Endodermal cell (in vitro differentiated cells): ENCODE results near the gene ASPN. TPM values are rescaled to one million over a fixed set of nuclear protein-coding genes. Genes with fewer than 3 reads are reported as not detected.

Experiments used
- DNase-seq: peaks from one replicate; pipeline ENCODE4 v3.0.0-alpha.2; 2017
- H3K27ac ChIP-seq: 2 replicates; pipeline ENCODE4 v1.5.1; 2013; ENCODE audit warnings: mild to moderate bottlenecking, low read depth, low read length, moderate library complexity
- H3K27me3 ChIP-seq: 2 replicates; pipeline ENCODE4 v1.6.1; 2013; ENCODE audit warnings: mild to moderate bottlenecking, low read length, moderate library complexity; ENCODE audit not compliant: insufficient read depth, control insufficient read depth, poor library complexity, severe bottlenecking
- H3K36me3 ChIP-seq: 2 replicates; pipeline ENCODE4 v1.7.0; 2013; ENCODE audit warnings: mild to moderate bottlenecking, low read length, moderate library complexity; ENCODE audit not compliant: control insufficient read depth, insufficient read depth
- H3K4me1 ChIP-seq: one replicate; pipeline ENCODE4 v1.7.0; 2013; ENCODE audit warnings: low read length; ENCODE audit not compliant: control insufficient read depth, insufficient read depth
- H3K4me3 ChIP-seq: 2 replicates; pipeline ENCODE4 v1.5.1; 2013; ENCODE audit warnings: mild to moderate bottlenecking, low read length, moderate library complexity
- H3K9ac ChIP-seq: 2 replicates; pipeline ENCODE4 v1.6.1; 2013; ENCODE audit warnings: mild to moderate bottlenecking, low read length, moderate library complexity; ENCODE audit not compliant: poor library complexity, severe bottlenecking; ENCODE audit errors: extremely low read depth
- H3K9me3 ChIP-seq: 2 replicates; pipeline ENCODE4 v1.6.1; 2013; ENCODE audit warnings: mild to moderate bottlenecking, low read length, moderate library complexity; ENCODE audit not compliant: control insufficient read depth
- H3K27ac Mint-ChIP-seq: 2 replicates; pipeline ENCODE4 v1.8.0; 2020; ENCODE audit warnings: mixed read lengths
- H3K27me3 Mint-ChIP-seq: 2 replicates; pipeline ENCODE4 v1.8.0; 2021; ENCODE audit warnings: mild to moderate bottlenecking, mixed read lengths; ENCODE audit not compliant: insufficient read depth
- H3K36me3 Mint-ChIP-seq: 2 replicates; pipeline ENCODE4 v1.8.0; 2020; ENCODE audit warnings: low read depth, mixed read lengths
- H3K4me1 Mint-ChIP-seq: 2 replicates; pipeline ENCODE4 v1.8.0; 2020; ENCODE audit warnings: mixed read lengths
- H3K4me3 Mint-ChIP-seq: 2 replicates; pipeline ENCODE4 v1.8.0; 2020; ENCODE audit warnings: mild to moderate bottlenecking, moderate library complexity, mixed read lengths
- H3K9me3 Mint-ChIP-seq: 2 replicates; pipeline ENCODE4 v1.8.0; 2020; ENCODE audit warnings: mild to moderate bottlenecking, mixed read lengths
- CTCF ChIP-seq: fragments of 200-600 bp; sonication (generic); conservative IDR thresholded peaks from 2 replicates; pipeline ENCODE4 v1.5.0; 2021; ENCODE audit warnings: antibody characterized with exemption, mild to moderate bottlenecking
- WGBS, 2 experiments: methylation state at CpG; one replicate each; pipeline versions ENCODE4 v1.1.5 to v1.1.7; 2013; ENCODE audit warnings: missing lambda C conversion rate in 2 of 2, mixed read lengths in 1 of 2; ENCODE audit not compliant: insufficient coverage in 1 of 2, insufficient read length in 1 of 2; 5-methylcytosine and 5-hydroxymethylcytosine counted together
- total RNA-seq, 2 donors: library from RNA; stranded (reverse); fragmentation: NEBNext Ultra II Directional in 1 of 2; extraction: Animal tissue kit (Norgen Biotek cat#: 25700) in 1 of 2; gene quantifications; 2 replicates in 1 of 2; 3 replicates in 1 of 2; pipeline ENCODE4 v1.2.1, GENCODE V29; 2021

ASPN gene
- total RNA-seq, 2 donors from 2014 or later: not detected

- WGBS, 2 experiments: 99% methylated on average over 2 of the region's 2 CpGs; no CpG with 5 or more reads in 1 of the 2 experiments
- no peak for DNase-seq
- Mint-ChIP-seq H3K27ac (no peak overlapping the region), H3K27me3 (no peaks in the 10 kb centered on the region), H3K4me3 (no peak overlapping the region), H3K9me3 (no peaks in the 10 kb centered on the region), H3K36me3 (no peaks in the 10 kb centered on the region), H3K4me1 (peaks cover 5% of the 10 kb centered on the region)
- Histone ChIP-seq H3K27ac (no peak overlapping the region), H3K4me3 (no peak overlapping the region), H3K9ac (no peak overlapping the region), H3K4me1 (no peaks in the 10 kb centered on the region), H3K9me3 (no peaks in the 10 kb centered on the region), H3K36me3 (no peaks in the 10 kb centered on the region), H3K27me3 (no peaks in the 10 kb centered on the region)
- no peak for TF ChIP-seq CTCF
These were observed 14.1 kb downstream of the ASPN start for GRCh38 chr9:92468206-92468605.

GRCh38 chr9:92467511-92467910, 14.8 kb downstream of the ASPN start:
- Histone ChIP-seq H3K4me3 (no peak overlapping the region), H3K27ac (no peak overlapping the region), H3K4me1 (no peaks in the 10 kb centered on the region), H3K27me3 (no peaks in the 10 kb centered on the region), H3K9me3 (no peaks in the 10 kb centered on the region), H3K9ac (no peak overlapping the region), H3K36me3 (no peaks in the 10 kb centered on the region)
- Mint-ChIP-seq H3K27me3 (no peaks in the 10 kb centered on the region), H3K4me3 (no peak overlapping the region), H3K9me3 (no peaks in the 10 kb centered on the region), H3K4me1 (peaks cover 5% of the 10 kb centered on the region), H3K27ac (no peak overlapping the region), H3K36me3 (no peaks in the 10 kb centered on the region)
- WGBS, 2 experiments: 94 to 100% methylated on average over 2 of the region's 2 CpGs
- DNase-seq: no peak
- TF ChIP-seq CTCF: no peak

- Histone ChIP-seq H3K27me3 (no peaks in the 10 kb centered on the region), H3K9me3 (no peaks in the 10 kb centered on the region), H3K4me1 (no peaks in the 10 kb centered on the region), H3K36me3 (no peaks in the 10 kb centered on the region), H3K4me3 (no peak overlapping the region), H3K9ac (no peak overlapping the region), H3K27ac (no peak overlapping the region)
- 67 to 81% methylated on average over 1 of the region's 1 CpG for WGBS, 2 experiments
- no peak for DNase-seq
- no peak for TF ChIP-seq CTCF
- Mint-ChIP-seq H3K4me3 (no peak overlapping the region), H3K4me1 (peaks cover 5% of the 10 kb centered on the region), H3K27me3 (no peaks in the 10 kb centered on the region), H3K9me3 (no peaks in the 10 kb centered on the region), H3K36me3 (no peaks in the 10 kb centered on the region), H3K27ac (no peak overlapping the region)
These were observed 15.3 kb downstream of the ASPN start for GRCh38 chr9:92467041-92467440.
